GM12892 (cell line): ENCODE results near the gene PRDM16.

Experiments
- POLR2A ChIP-seq: IDR thresholded peaks from 2 replicates; pipeline ENCODE4 v1.6.1; 2011; ENCODE audit warnings: low read depth, low read length, control low read depth
- POLR2AphosphoS5 ChIP-seq: IDR thresholded peaks from 2 replicates; pipeline ENCODE4 v1.6.1; 2011; ENCODE audit warnings: low read depth, low read length, control low read depth
- TAF1 ChIP-seq: IDR thresholded peaks from 2 replicates; pipeline ENCODE4 v1.6.1; 2011; ENCODE audit warnings: low read depth, mild to moderate bottlenecking, control low read depth, low read length, borderline replicate concordance

- TF ChIP-seq POLR2A = no peak
- TF ChIP-seq POLR2AphosphoS5 = no peak
- TF ChIP-seq TAF1 = no peak
These were observed 206.7 kb downstream of the PRDM16 start for GRCh38 chr1:3275471-3276340.
